Mucosa of descending colon (tissue), 3 donors: ENCODE measurements around the gene TRIOBP. TPM values are rescaled to one million over a fixed set of nuclear protein-coding genes. Genes with fewer than 3 reads are reported as not detected.
A peak's percentile ranks its signal among the peaks of the same experiment; 100 is the strongest.

Experiments
- ATAC-seq: fragments of 200-7000 bp; cut with Tn5 transposase; one replicate; pipeline ENCODE4 v1.9.1; 2020; ENCODE audit warnings: mild to moderate bottlenecking, moderate library complexity
- DNase-seq, 3 donors: peaks; one replicate each; pipeline ENCODE4 v3.0.0-alpha.2; 2020
- H3K36me3 ChIP-seq: fragments of 200-600 bp; one replicate; pipeline ENCODE4 v1.8.0; 2021; ENCODE audit warnings: low read depth, mild to moderate bottlenecking
- H3K4me1 ChIP-seq: fragments of 200-600 bp; one replicate; pipeline ENCODE4 v1.8.0; 2021; ENCODE audit warnings: low read depth, mild to moderate bottlenecking
- H3K4me3 ChIP-seq: fragments of 200-600 bp; one replicate; pipeline ENCODE4 v1.8.0; 2021; ENCODE audit warnings: mild to moderate bottlenecking
- H3K9me3 ChIP-seq: fragments of 200-600 bp; one replicate; pipeline ENCODE4 v1.8.0; 2021; ENCODE audit warnings: mild to moderate bottlenecking
- CTCF ChIP-seq: fragments of 200-600 bp; IDR thresholded peaks from one replicate; pipeline ENCODE4 v1.8.0; 2022; ENCODE audit warnings: antibody characterized with exemption, mild to moderate bottlenecking
- intact Hi-C, 2 donors: fragments of 100-400 bp; cut with DNase I in 1 of 2; cut with micrococcal nuclease in 1 of 2; formaldehyde crosslinking; loops; one replicate each; pipeline versions ENCODE4 v1.11.0 to v1.11.1; 2022; cut with DNase I, micrococcal nuclease
- total RNA-seq, 3 donors: library from RNA; stranded (reverse); fragmentation: NEBNext Ultra II Directional in 2 of 3; extraction: Animal tissue kit (Norgen Biotek cat#: 25700) in 2 of 3; gene quantifications; one replicate each; pipeline versions ENCODE4 v1.2.1 to v1.2.4, GENCODE V29; 2021 to 2023
- donor health status: DM: no; HTN: no; CAD: no; lungs with moderate emphysema.
- donor health status: DM: no; HTN: no; CAD: no.
- donor health status: DM: no; HTN: yes; CAD: no.

Gene TRIOBP
- total RNA-seq, 3 donors from 2014 or later = 78.2 to 107 (median 78.6) TPM

- no peak overlapping the region for H3K4me3 ChIP-seq
- intact Hi-C loops = no loop called here
- H3K36me3 ChIP-seq = no peaks in the 10 kb centered on the region
- no peak for ATAC-seq
- no peak for DNase-seq
- no peaks in the 10 kb centered on the region for H3K9me3 ChIP-seq
- TF ChIP-seq CTCF = no peak
- peaks cover 36% of the 10 kb centered on the region for H3K4me1 ChIP-seq
These were observed 37.5 kb downstream of the TRIOBP start for GRCh38 chr22:37734402-37734700.

- peak in 2 of 3 donors; percentile 59 to 72 for DNase-seq
- no peaks in the 10 kb centered on the region for H3K9me3 ChIP-seq
- no peaks in the 10 kb centered on the region for H3K36me3 ChIP-seq
- H3K4me3 ChIP-seq = no peak overlapping the region
- peaks cover 36% of the 10 kb centered on the region for H3K4me1 ChIP-seq
- intact Hi-C loops = no loop called here
- no peak for TF ChIP-seq CTCF
- peak; percentile 42 for ATAC-seq
These were observed 38.2 kb downstream of the TRIOBP start for GRCh38 chr22:37734964-37735451.

GRCh38 chr22:37739035-37739434, 42.2 kb downstream of the TRIOBP start:
- Histone ChIP-seq H3K36me3 (no peaks in the 10 kb centered on the region), H3K4me1 (peaks cover 18% of the 10 kb centered on the region), H3K4me3 (no peak overlapping the region), H3K9me3 (no peaks in the 10 kb centered on the region)
- TF ChIP-seq CTCF = no peak
- intact Hi-C loops = no loop called here
- DNase-seq (peak in 2 of 3 donors; percentile 49 to 78), ATAC-seq (peak; percentile 14)

GRCh38 chr22:37739611-37740049, 42.8 kb downstream of the TRIOBP start:
- intact Hi-C loops = no loop called here
- Histone ChIP-seq H3K9me3 (no peaks in the 10 kb centered on the region), H3K4me1 (peaks cover 13% of the 10 kb centered on the region), H3K4me3 (no peak overlapping the region), H3K36me3 (no peaks in the 10 kb centered on the region)
- ATAC-seq (peak; percentile 5), DNase-seq (no peak)
- no peak for TF ChIP-seq CTCF

- peaks cover 8% of the 10 kb centered on the region for H3K4me1 ChIP-seq
- no peak for DNase-seq
- no peak for ATAC-seq
- H3K36me3 ChIP-seq = no peaks in the 10 kb centered on the region
- intact Hi-C loops = no loop called here
- H3K9me3 ChIP-seq = no peaks in the 10 kb centered on the region
- no peak overlapping the region for H3K4me3 ChIP-seq
- TF ChIP-seq CTCF = no peak
These were observed 43.8 kb downstream of the TRIOBP start for GRCh38 chr22:37740455-37741311.
